H1 (cell line): Measurements from ENCODE around the gene ARID5B. TPM values are rescaled to one million over a fixed set of nuclear protein-coding genes. Genes with fewer than 3 reads are reported as not detected.

ENCODE experiments used
- CTCF ChIA-PET: fragments of 300-600 bp; sonication (Branson Sonifier 250); formaldehyde crosslinking; loops from one replicate; lab custom pipeline; 2021; ENCODE audit not compliant: partially characterized antibody; lab: Charles Lee
- POLR2A ChIA-PET: fragments of 300-600 bp; sonication (Branson Sonifier 250); formaldehyde crosslinking; loops from one replicate; lab custom pipeline; 2021; ENCODE audit warnings: inconsistent platforms; ENCODE audit not compliant: partially characterized antibody; lab: Charles Lee
- DNase-seq, 2 experiments: peaks; one replicate each; pipeline versions ENCODE4 v3.0.0 to v3.0.0-alpha.2; 2010 to 2022; ENCODE audit warnings: low spot score in 2 of 2, low read depth in 1 of 2, mixed read lengths in 1 of 2
- FAIRE-seq: peaks from 2 replicates; lab custom pipeline; 2011; peaks lifted over from hg19 to GRCh38; lab: Jason Lieb, UNC
- H2AFZ ChIP-seq: 2 replicates; pipeline ENCODE4 v1.8.1; 2012; ENCODE audit warnings: low read length, inconsistent platforms
- H2AK5ac ChIP-seq: 2 replicates; pipeline ENCODE4 v1.6.1; 2013; ENCODE audit warnings: low read depth, low read length
- H2BK120ac ChIP-seq: replicated peaks from 2 replicates; pipeline ENCODE3; 2013; ENCODE audit warnings: low read depth, low read length, inconsistent platforms
- H2BK12ac ChIP-seq: 2 replicates; pipeline ENCODE4 v1.6.1; 2013; ENCODE audit warnings: low read depth, low read length
- H2BK15ac ChIP-seq: 2 replicates; pipeline ENCODE4 v1.6.1; 2013; ENCODE audit warnings: low read length
- H2BK20ac ChIP-seq: 2 replicates; pipeline ENCODE4 v1.6.1; 2013; ENCODE audit warnings: low read length
- H2BK5ac ChIP-seq: 2 replicates; pipeline ENCODE4 v1.6.1; 2013; ENCODE audit warnings: low read depth, low read length
- H3K14ac ChIP-seq: 2 replicates; pipeline ENCODE4 v1.6.1; 2013; ENCODE audit warnings: inconsistent platforms; ENCODE audit not compliant: insufficient read length
- H3K18ac ChIP-seq: 2 replicates; pipeline ENCODE4 v1.6.1; 2013; ENCODE audit warnings: low read length; ENCODE audit errors: extremely low read depth
- H3K23ac ChIP-seq: 2 replicates; pipeline ENCODE4 v1.6.1; 2013; ENCODE audit warnings: inconsistent platforms; ENCODE audit not compliant: insufficient read length
- H3K23me2 ChIP-seq: 2 replicates; pipeline ENCODE4 v1.6.1; 2013; ENCODE audit warnings: low read depth, low read length
- H3K27ac ChIP-seq: 2 replicates; pipeline ENCODE4 v1.6.1; 2011; ENCODE audit warnings: low read depth, low read length, inconsistent platforms
- H3K27me3 ChIP-seq, 4 experiments: replicated peaks in 1 of 4; 1 replicate in 1 of 4; 2 replicates in 3 of 4; pipeline versions ENCODE4 v1.6.1 to v1.8.1; 2011 to 2013; ENCODE audit warnings: low read length in 3 of 4, mild to moderate bottlenecking in 3 of 4, inconsistent platforms in 2 of 4, mixed read lengths in 2 of 4, moderate library complexity in 1 of 4; ENCODE audit not compliant: control insufficient read depth in 3 of 4, insufficient read depth in 3 of 4; ENCODE audit errors: extremely low read depth in 1 of 4
- H3K36me3 ChIP-seq, 4 experiments: 2 replicates each; pipeline versions ENCODE4 v1.6.1 to v1.8.1; 2011 to 2013; ENCODE audit warnings: mild to moderate bottlenecking in 4 of 4, low read length in 3 of 4, moderate library complexity in 2 of 4, control low read depth in 1 of 4, inconsistent platforms in 1 of 4; ENCODE audit not compliant: insufficient read depth in 4 of 4, control insufficient read depth in 2 of 4
- H3K4ac ChIP-seq: replicated peaks from 2 replicates; pipeline ENCODE3; 2013; ENCODE audit warnings: low read length, low read depth, mixed read lengths, inconsistent platforms; ENCODE audit not compliant: insufficient read length
- H3K4me1 ChIP-seq, 4 experiments: replicated peaks in 1 of 4; 1 replicate in 1 of 4; 2 replicates in 3 of 4; pipeline versions ENCODE4 v1.6.1 to v1.8.1; 2011 to 2013; ENCODE audit warnings: low read length in 3 of 4, inconsistent platforms in 2 of 4, mixed read lengths in 1 of 4; ENCODE audit not compliant: insufficient read depth in 4 of 4, control insufficient read depth in 3 of 4
- H3K4me2 ChIP-seq, 2 experiments: 2 replicates each; pipeline versions ENCODE4 v1.6.1 to v1.8.1; 2011 to 2013; ENCODE audit warnings: low read depth in 2 of 2, low read length in 2 of 2, control low read depth in 1 of 2, inconsistent platforms in 1 of 2, mild to moderate bottlenecking in 1 of 2; ENCODE audit not compliant: insufficient read depth in 1 of 2
- H3K4me3 ChIP-seq, 4 experiments: fragments of 200-600, 300-600 bp in 1 of 4; sonication (generic), shearing (Covaris generic), sonication (Bioruptor Twin) in 1 of 4; 2 replicates each; pipeline versions ENCODE4 v1.5.1 to v1.8.1; 2011 to 2016; ENCODE audit warnings: low read length in 4 of 4, low read depth in 3 of 4, control low read depth in 2 of 4, inconsistent platforms in 2 of 4, mild to moderate bottlenecking in 2 of 4, mixed read lengths in 1 of 4, moderate library complexity in 1 of 4; ENCODE audit not compliant: insufficient read depth in 2 of 4; ENCODE audit errors: extremely low read depth in 1 of 4
- H3K56ac ChIP-seq: replicated peaks from 2 replicates; pipeline ENCODE3; 2013; ENCODE audit warnings: low read depth, mild to moderate bottlenecking, mixed read lengths, low read length, inconsistent platforms; ENCODE audit not compliant: insufficient read length
- H3K79me1 ChIP-seq: 2 replicates; pipeline ENCODE4 v1.6.1; 2013; ENCODE audit warnings: low read depth, low read length, control low read depth
- H3K79me2 ChIP-seq, 2 experiments: 2 replicates each; pipeline versions ENCODE4 v1.6.1 to v1.8.1; 2012 to 2013; ENCODE audit warnings: low read length in 2 of 2, mild to moderate bottlenecking in 2 of 2, inconsistent platforms in 1 of 2; ENCODE audit not compliant: insufficient read depth in 2 of 2, control insufficient read depth in 1 of 2
- H3K9ac ChIP-seq, 4 experiments: replicated peaks in 1 of 4; 1 replicate in 1 of 4; 2 replicates in 3 of 4; pipeline versions ENCODE4 v1.6.1 to v1.8.1; 2011 to 2013; ENCODE audit warnings: low read depth in 3 of 4, low read length in 3 of 4, control low read depth in 2 of 4, mild to moderate bottlenecking in 2 of 4, moderate library complexity in 2 of 4, inconsistent platforms in 1 of 4; ENCODE audit errors: extremely low read depth in 1 of 4
- H3K9me3 ChIP-seq, 2 experiments: 2 replicates each; pipeline versions ENCODE4 v1.6.1 to v1.8.1; 2012 to 2013; ENCODE audit warnings: mild to moderate bottlenecking in 2 of 2, moderate library complexity in 2 of 2, control low read depth in 1 of 2, inconsistent platforms in 1 of 2, low read depth in 1 of 2, low read length in 1 of 2, mixed read lengths in 1 of 2; ENCODE audit not compliant: insufficient read depth in 2 of 2
- H4K20me1 ChIP-seq, 2 experiments: replicated peaks in 1 of 2; 2 replicates each; pipeline versions ENCODE3 to v1.8.1; 2011 to 2013; ENCODE audit warnings: inconsistent platforms in 2 of 2, low read length in 2 of 2, mild to moderate bottlenecking in 1 of 2; ENCODE audit not compliant: insufficient read depth in 2 of 2, control insufficient read depth in 1 of 2
- H4K5ac ChIP-seq: 2 replicates; pipeline ENCODE4 v1.6.1; 2013; ENCODE audit warnings: low read length, low read depth, mixed read lengths, inconsistent platforms; ENCODE audit not compliant: insufficient read length
- H4K8ac ChIP-seq: 2 replicates; pipeline ENCODE4 v1.8.0; 2013; ENCODE audit warnings: mild to moderate bottlenecking, moderate library complexity, low read length, inconsistent platforms; ENCODE audit not compliant: insufficient read depth; ENCODE audit errors: extremely low read depth
- H4K91ac ChIP-seq: replicated peaks from 2 replicates; pipeline ENCODE3; 2013; ENCODE audit warnings: low read length, mixed read lengths, inconsistent platforms; ENCODE audit not compliant: insufficient read length
- MAFK ChIP-seq: IDR thresholded peaks from 2 replicates; pipeline ENCODE4 v1.6.1; 2012; ENCODE audit warnings: low read depth, mild to moderate bottlenecking, improper control_type of control experiment, low read length
- WGBS, 2 experiments: shearing (Covaris generic) in 1 of 2; methylation state at CpG; one replicate each; pipeline versions ENCODE4 v1.1.6 to v1.1.7; 2013 to 2015; ENCODE audit warnings: low lambda C conversion rate in 2 of 2, mixed read lengths in 2 of 2, inconsistent platforms in 1 of 2, low coverage in 1 of 2, missing lambda C conversion rate in 1 of 2; ENCODE audit not compliant: insufficient replicate concordance in 2 of 2, insufficient coverage in 1 of 2, insufficient read length in 1 of 2; ENCODE audit errors: extremely low coverage in 1 of 2, missing lambda C conversion rate in 1 of 2; 5-methylcytosine and 5-hydroxymethylcytosine counted together
- polyA plus RNA-seq, 7 experiments: library from polyadenylated mRNA; depleted of rRNA in 3 of 7; stranded (reverse) in 5 of 7; unstranded in 2 of 7; fragments of >200 nt in 5 of 7; fragments of 200-250 nt in 2 of 7; gene quantifications; 1 replicate in 5 of 7; 2 replicates in 1 of 7; 4 replicates in 1 of 7; pipeline versions ENCODE4 v1.2.1 to v1.2.3, GENCODE V29; 2011 to 2013; ENCODE audit warnings: missing spikeins in 2 of 7, mixed read lengths in 2 of 7
- total RNA-seq: library from RNA; stranded (reverse); fragmentation: NEBNext Ultra II Directional; extraction: Animal tissue kit (Norgen Biotek cat#: 25700); gene quantifications from 2 replicates; pipeline ENCODE4 v1.2.1, GENCODE V29; 2021
- TF ChIP-seq, protein P1 (sequence below), 3 experiments: IDR thresholded peaks; 1 replicate in 2 of 3; 2 replicates in 1 of 3; pipeline versions ENCODE4 v1.5.1 to v1.6.1; 2011; ENCODE audit warnings: low read length in 3 of 3, mild to moderate bottlenecking in 3 of 3, inconsistent platforms in 2 of 3, low read depth in 1 of 3, moderate library complexity in 1 of 3; ENCODE audit not compliant: insufficient read depth in 1 of 3; ENCODE audit errors: control extremely low read depth in 1 of 3

Gene ARID5B
- total and polyA plus RNA-seq, 2 of the 8 experiments (the other 6 are each of a cell fraction or from before 2014, with no cell fraction given) = 0.21 to 1.1 TPM

DNA sequence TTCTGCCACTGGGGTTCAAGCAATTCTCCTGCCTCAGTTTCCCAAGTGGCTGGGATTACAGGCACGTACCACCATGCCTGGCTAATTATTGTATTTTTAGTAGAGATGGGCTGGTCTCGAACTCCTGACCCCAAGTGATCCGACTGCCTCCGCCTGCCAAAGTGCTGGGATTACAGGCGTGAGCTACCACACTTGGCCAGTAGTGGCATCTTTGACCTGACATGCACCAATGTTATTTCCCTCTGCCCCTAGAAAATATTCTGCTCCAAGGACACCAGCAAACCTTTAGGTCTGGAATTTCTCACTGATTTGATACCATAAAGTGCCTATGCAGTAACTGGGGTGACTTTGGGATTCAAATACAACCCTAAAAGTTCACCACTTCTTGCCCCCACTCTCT, 179.4 kb downstream of the ARID5B start:
- Histone ChIP-seq H2AFZ (no peak overlapping the region), H2BK20ac (no peak overlapping the region), H3K23ac (no peak overlapping the region), H3K4ac (no peak overlapping the region), H2BK12ac (no peak overlapping the region), H3K36me3 (no peaks in the 10 kb centered on the region), H3K4me1 (no peaks in the 10 kb centered on the region), H4K91ac (no peak overlapping the region), H3K56ac (no peak overlapping the region), H4K8ac (no peak overlapping the region), H3K4me2 (no peak overlapping the region), H3K9ac (no peak overlapping the region), H3K27me3 (no peaks in the 10 kb centered on the region), H4K20me1 (no peaks in the 10 kb centered on the region), H4K5ac (no peak overlapping the region), H3K23me2 (no peaks in the 10 kb centered on the region), H3K79me1 (no peaks in the 10 kb centered on the region), H2AK5ac (no peak overlapping the region), H2BK15ac (no peak overlapping the region), H2BK5ac (no peak overlapping the region), H3K18ac (no peak overlapping the region), H3K79me2 (no peaks in the 10 kb centered on the region), H3K27ac (no peak overlapping the region), H3K9me3 (no peaks in the 10 kb centered on the region), H3K4me3 (no peak overlapping the region), H3K14ac (no peak overlapping the region), H2BK120ac (no peak overlapping the region)
- 97% methylated on average over 5 of the region's 5 CpGs; no CpG with 5 or more reads in 1 of the 2 experiments for WGBS, 2 experiments
- ChIA-PET CTCF (interaction anchor here (0.9 kb wide), 1 partner anchor 39 kb away, joined by 3 read pairs; no protein-coding TSS in a partner anchor), POLR2A (no interaction called here)
- FAIRE-seq = no peak
- TF ChIP-seq MAFK = no peak
- TF ChIP-seq, protein P1, sequence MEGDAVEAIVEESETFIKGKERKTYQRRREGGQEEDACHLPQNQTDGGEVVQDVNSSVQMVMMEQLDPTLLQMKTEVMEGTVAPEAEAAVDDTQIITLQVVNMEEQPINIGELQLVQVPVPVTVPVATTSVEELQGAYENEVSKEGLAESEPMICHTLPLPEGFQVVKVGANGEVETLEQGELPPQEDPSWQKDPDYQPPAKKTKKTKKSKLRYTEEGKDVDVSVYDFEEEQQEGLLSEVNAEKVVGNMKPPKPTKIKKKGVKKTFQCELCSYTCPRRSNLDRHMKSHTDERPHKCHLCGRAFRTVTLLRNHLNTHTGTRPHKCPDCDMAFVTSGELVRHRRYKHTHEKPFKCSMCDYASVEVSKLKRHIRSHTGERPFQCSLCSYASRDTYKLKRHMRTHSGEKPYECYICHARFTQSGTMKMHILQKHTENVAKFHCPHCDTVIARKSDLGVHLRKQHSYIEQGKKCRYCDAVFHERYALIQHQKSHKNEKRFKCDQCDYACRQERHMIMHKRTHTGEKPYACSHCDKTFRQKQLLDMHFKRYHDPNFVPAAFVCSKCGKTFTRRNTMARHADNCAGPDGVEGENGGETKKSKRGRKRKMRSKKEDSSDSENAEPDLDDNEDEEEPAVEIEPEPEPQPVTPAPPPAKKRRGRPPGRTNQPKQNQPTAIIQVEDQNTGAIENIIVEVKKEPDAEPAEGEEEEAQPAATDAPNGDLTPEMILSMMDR (IDR thresholded peaks at IDR 0.05; ENCODE audit: control extremely low read depth in 1 of 3, insufficient read depth in 1 of 3, low read depth in 1 of 3, low read length in 3 of 3) = peak in 1 of 3 experiments; percentile 17; a peak in 1 of 4 replicates
- no peak for DNase-seq
